Neural crest cell (in vitro differentiated cells): ENCODE measurements around the gene RAP1A. TPM values are rescaled to one million over a fixed set of nuclear protein-coding genes. Genes with fewer than 3 reads are reported as not detected.
A peak's percentile ranks its signal among the peaks of the same experiment; 100 is the strongest.

Experiments
- DNase-seq: peaks from one replicate; pipeline ENCODE4 v3.0.0; 2021; ENCODE audit warnings: low read depth, mixed read lengths, low spot score
- H3K27ac Mint-ChIP-seq: one replicate; pipeline ENCODE4 v1.8.0; 2021; ENCODE audit warnings: mild to moderate bottlenecking, mixed read lengths; ENCODE audit not compliant: unreplicated experiment
- H3K27me3 Mint-ChIP-seq: 2 replicates; pipeline ENCODE4 v1.8.0; 2021; ENCODE audit warnings: low read depth, mild to moderate bottlenecking, mixed read lengths
- H3K36me3 Mint-ChIP-seq: 2 replicates; pipeline ENCODE4 v1.8.0; 2021; ENCODE audit warnings: low read depth, mild to moderate bottlenecking, mixed read lengths
- H3K4me1 Mint-ChIP-seq: 2 replicates; pipeline ENCODE4 v1.8.0; 2021; ENCODE audit warnings: mixed read lengths
- H3K4me3 Mint-ChIP-seq: one replicate; pipeline ENCODE4 v1.8.0; 2021; ENCODE audit warnings: mild to moderate bottlenecking, mixed read lengths
- H3K9me3 Mint-ChIP-seq: 2 replicates; pipeline ENCODE4 v1.8.0; 2021; ENCODE audit warnings: mixed read lengths
- total RNA-seq: library from RNA; stranded (reverse); gene quantifications from 2 replicates; pipeline ENCODE4 v1.2.1, GENCODE V29; 2021
- TF ChIP-seq, protein P1 (sequence below): fragments of 200-600 bp; sonication (generic); conservative IDR thresholded peaks from 2 replicates; pipeline ENCODE4 v1.5.0; 2021; ENCODE audit warnings: antibody characterized with exemption, mild to moderate bottlenecking

Gene RAP1A
- total RNA-seq, 1 donor from 2014 or later, result 32.5 TPM

DNA sequence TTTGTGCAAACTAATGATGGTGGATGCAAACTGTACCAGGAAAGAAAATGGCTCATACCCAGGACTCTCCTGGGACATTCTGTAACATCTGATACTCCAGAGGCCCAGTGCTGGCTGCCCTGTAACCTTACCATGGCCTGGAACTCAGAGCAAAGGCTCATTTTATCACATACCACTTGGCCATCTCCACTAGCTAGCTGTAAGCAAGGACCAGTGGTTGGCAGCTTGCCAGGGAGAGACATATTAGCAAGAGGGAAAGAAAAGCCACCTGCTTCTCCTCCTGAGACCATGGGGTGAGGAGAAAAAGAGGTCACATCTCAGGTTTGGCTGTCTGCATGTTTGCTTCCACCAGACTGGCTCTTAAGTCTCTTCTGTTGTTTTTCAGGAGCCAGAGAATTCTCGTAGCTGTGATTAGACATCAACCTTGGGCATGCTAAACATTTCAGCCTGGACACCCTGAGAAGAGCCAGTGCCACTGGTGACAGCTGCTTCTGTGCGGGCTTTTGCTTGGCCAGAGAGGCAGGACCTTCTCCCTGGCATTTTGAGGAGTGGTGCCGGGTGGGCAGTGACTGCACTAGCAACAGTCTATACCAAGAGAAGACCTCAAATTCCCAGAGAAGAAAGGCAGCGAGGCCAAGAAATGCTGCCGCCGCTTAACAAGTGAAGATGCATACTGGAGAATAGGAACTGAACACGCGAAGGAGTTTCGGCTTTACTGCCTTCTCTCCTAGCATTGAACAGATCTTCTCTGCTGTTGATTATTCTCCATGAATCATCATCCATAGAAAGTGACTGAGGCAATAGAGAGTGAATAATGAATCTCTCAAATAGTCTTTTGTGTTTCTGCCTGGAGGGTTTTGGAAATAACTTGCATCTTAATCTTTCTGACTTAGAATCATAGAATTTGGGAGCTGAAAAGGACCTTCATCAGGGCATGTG, 126.4 kb downstream of the RAP1A start:
- TF ChIP-seq, protein P1, sequence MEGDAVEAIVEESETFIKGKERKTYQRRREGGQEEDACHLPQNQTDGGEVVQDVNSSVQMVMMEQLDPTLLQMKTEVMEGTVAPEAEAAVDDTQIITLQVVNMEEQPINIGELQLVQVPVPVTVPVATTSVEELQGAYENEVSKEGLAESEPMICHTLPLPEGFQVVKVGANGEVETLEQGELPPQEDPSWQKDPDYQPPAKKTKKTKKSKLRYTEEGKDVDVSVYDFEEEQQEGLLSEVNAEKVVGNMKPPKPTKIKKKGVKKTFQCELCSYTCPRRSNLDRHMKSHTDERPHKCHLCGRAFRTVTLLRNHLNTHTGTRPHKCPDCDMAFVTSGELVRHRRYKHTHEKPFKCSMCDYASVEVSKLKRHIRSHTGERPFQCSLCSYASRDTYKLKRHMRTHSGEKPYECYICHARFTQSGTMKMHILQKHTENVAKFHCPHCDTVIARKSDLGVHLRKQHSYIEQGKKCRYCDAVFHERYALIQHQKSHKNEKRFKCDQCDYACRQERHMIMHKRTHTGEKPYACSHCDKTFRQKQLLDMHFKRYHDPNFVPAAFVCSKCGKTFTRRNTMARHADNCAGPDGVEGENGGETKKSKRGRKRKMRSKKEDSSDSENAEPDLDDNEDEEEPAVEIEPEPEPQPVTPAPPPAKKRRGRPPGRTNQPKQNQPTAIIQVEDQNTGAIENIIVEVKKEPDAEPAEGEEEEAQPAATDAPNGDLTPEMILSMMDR, result no peak
- H3K27me3 Mint-ChIP-seq, result peaks cover 16% of the 10 kb centered on the region
- no peaks in the 10 kb centered on the region for H3K9me3 Mint-ChIP-seq
- no peak overlapping the region for H3K4me3 Mint-ChIP-seq
- no peak overlapping the region for H3K27ac Mint-ChIP-seq
- DNase-seq, result no peak
- no peaks in the 10 kb centered on the region for H3K36me3 Mint-ChIP-seq
- peaks cover 28% of the 10 kb centered on the region for H3K4me1 Mint-ChIP-seq

DNA sequence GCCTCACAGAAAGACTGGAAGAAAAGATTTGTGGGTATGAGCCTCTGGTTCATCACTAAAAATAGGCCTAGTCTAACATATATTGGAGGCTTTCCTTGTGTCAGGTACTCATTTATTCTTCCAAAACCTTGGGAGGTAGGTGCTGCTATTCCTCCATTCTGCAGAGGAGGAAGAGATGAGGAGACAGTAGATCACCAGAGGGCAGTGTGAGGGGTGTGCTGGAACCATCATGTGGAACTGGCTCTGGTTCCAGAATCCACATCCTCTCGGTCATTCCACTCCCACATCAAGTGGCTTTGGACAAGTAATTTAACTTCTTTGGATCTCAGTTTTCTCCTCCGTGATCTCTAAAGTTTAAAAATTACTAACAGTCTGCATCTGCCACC, 127.0 kb downstream of the RAP1A start:
- no peaks in the 10 kb centered on the region for H3K36me3 Mint-ChIP-seq
- TF ChIP-seq, protein P1, result no peak
- no peak overlapping the region for H3K4me3 Mint-ChIP-seq
- no peak overlapping the region for H3K27ac Mint-ChIP-seq
- DNase-seq, result no peak
- H3K9me3 Mint-ChIP-seq, result no peaks in the 10 kb centered on the region
- peaks cover 28% of the 10 kb centered on the region for H3K4me1 Mint-ChIP-seq
- H3K27me3 Mint-ChIP-seq, result peaks cover 9% of the 10 kb centered on the region

DNA sequence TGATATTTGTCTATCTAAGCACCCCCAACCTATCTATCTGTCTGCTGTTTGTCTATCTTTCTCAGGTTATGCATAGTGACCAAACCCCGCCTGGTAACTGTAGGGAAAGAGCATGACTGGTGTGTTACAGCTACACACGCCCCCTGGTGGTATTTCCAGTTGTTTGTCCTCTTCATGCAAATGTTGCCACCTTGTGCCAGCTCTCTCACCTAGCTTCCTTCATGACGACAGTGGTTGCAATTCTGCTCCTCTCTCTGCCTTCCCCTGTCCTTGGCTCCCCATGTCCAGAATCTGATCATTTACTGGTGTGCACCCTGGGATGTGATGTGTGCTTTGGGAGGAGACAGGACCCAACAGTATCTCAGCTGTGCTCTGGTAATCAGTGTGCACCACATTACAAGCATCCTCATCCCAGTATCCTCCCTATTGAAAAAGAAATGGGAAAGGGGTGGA, 127.7 kb downstream of the RAP1A start:
- Mint-ChIP-seq H3K27ac (no peak overlapping the region), H3K9me3 (no peaks in the 10 kb centered on the region), H3K4me1 (peaks cover 28% of the 10 kb centered on the region), H3K36me3 (no peaks in the 10 kb centered on the region), H3K4me3 (no peak overlapping the region), H3K27me3 (peaks cover 3% of the 10 kb centered on the region)
- peak; percentile 46 for DNase-seq
- TF ChIP-seq, protein P1, result peak; percentile 73

DNA sequence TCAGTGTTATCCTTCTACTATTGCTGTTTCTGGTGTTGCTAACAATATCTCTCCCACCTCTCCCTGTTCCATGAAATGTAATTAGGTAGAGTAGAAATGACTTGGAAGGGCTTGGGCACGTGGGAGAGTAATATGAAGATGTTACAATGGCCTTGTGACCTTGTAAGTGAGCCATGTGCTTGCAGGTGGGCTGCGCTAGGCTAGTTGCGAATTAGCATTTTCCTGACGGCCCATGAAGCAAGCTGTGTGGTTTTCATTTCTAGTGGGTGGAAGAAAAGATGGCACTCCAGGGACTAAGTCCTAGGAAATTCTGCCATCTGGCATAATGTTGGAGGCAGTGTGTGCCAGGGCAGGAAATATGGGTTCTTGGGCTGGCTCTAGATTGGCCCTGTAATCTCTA, 128.4 kb downstream of the RAP1A start:
- H3K27me3 Mint-ChIP-seq, result no peaks in the 10 kb centered on the region
- no peak overlapping the region for H3K4me3 Mint-ChIP-seq
- DNase-seq, result no peak
- no peak overlapping the region for H3K27ac Mint-ChIP-seq
- TF ChIP-seq, protein P1, result no peak
- H3K4me1 Mint-ChIP-seq, result peaks cover 28% of the 10 kb centered on the region
- no peaks in the 10 kb centered on the region for H3K36me3 Mint-ChIP-seq
- H3K9me3 Mint-ChIP-seq, result no peaks in the 10 kb centered on the region

DNA sequence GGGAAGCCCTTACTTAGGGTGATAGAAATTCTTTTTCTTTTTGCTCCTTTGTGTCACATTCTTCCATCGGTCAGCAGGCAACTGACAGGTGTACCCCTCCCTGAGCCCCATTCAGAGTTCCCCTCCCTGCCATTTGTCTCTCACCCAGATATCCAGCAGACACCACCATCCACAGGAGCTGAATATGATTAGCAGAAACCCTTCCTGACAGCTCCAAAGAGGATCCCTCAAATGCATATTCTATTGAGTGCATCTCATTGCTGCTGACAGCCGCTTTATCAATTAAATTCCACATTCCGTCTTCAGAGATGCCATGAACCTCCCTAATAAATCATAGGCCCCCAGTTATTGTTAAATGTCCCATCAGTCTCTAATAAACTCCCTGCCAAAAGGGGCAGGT, 130.0 kb downstream of the RAP1A start:
- Mint-ChIP-seq H3K27me3 (no peaks in the 10 kb centered on the region), H3K27ac (no peak overlapping the region), H3K9me3 (no peaks in the 10 kb centered on the region), H3K4me1 (peaks cover 35% of the 10 kb centered on the region), H3K36me3 (no peaks in the 10 kb centered on the region), H3K4me3 (no peak overlapping the region)
- no peak for DNase-seq
- TF ChIP-seq, protein P1, result no peak
